Thyroid gland (tissue), 4 donors: ENCODE measurements around the gene ERMP1. TPM values are rescaled to one million over a fixed set of nuclear protein-coding genes. Genes with fewer than 3 reads are reported as not detected.

Experiments
- DNase-seq, 2 donors: peaks; one replicate each; pipeline ENCODE4 v3.0.0-alpha.2; 2019
- H3K27ac ChIP-seq, 3 donors: fragments of 200-600 bp; sonication (generic); 1 replicate in 2 of 3; 2 replicates in 1 of 3; pipeline ENCODE4 v1.5.1; 2016 to 2019; ENCODE audit warnings: mild to moderate bottlenecking in 1 of 3, moderate library complexity in 1 of 3
- H3K27me3 ChIP-seq: fragments of 200-600 bp; sonication (generic); one replicate; pipeline ENCODE4 v1.5.1; 2019
- H3K36me3 ChIP-seq, 2 donors: fragments of 200-600 bp; sonication (generic); one replicate each; pipeline ENCODE4 v1.5.1; 2016 to 2019
- H3K4me1 ChIP-seq, 2 donors: fragments of 200-600 bp; sonication (generic); one replicate each; pipeline ENCODE4 v1.5.1; 2017 to 2019
- H3K4me3 ChIP-seq, 3 donors: fragments of 200-600 bp; sonication (generic); replicated peaks in 1 of 3; 1 replicate in 2 of 3; 2 replicates in 1 of 3; pipeline ENCODE4 v1.5.1; 2016; ENCODE audit warnings: mild to moderate bottlenecking in 1 of 3
- H3K9me3 ChIP-seq: fragments of 200-600 bp; sonication (generic); one replicate; pipeline ENCODE4 v1.5.1; 2017
- POLR2A ChIP-seq, 2 donors: fragments of 450-650 bp; IDR thresholded peaks; one replicate each; pipeline ENCODE4 v1.6.1; 2017; ENCODE audit warnings: antibody characterized with exemption in 2 of 2, mild to moderate bottlenecking in 2 of 2, moderate library complexity in 1 of 2
- WGBS, 2 donors: methylation state at CpG; one replicate each; pipeline ENCODE4 v1.1.5; 2017; 5-methylcytosine and 5-hydroxymethylcytosine counted together
- intact Hi-C: fragments of 100-400 bp; cut with DNase I; formaldehyde crosslinking; loops from one replicate; pipeline ENCODE4 v1.15.1; 2023
- total RNA-seq, 4 donors: library from RNA; depleted of rRNA; stranded (reverse); fragments of >200 nt; gene quantifications; one replicate each; pipeline ENCODE4 v1.2.3, GENCODE V29; 2016
- TF ChIP-seq, protein P1 (sequence below), 6 experiments: fragments of 200-600 bp in 3 of 6; fragments of 450-650 bp in 3 of 6; sonication (generic) in 3 of 6; IDR thresholded peaks; one replicate each; pipeline ENCODE4 v1.5.1; 2016 to 2019; ENCODE audit warnings: antibody characterized with exemption in 6 of 6, mild to moderate bottlenecking in 2 of 6, inconsistent platforms in 1 of 6, moderate library complexity in 1 of 6

The ERMP1 gene
- total RNA-seq, 4 donors from 2014 or later, result 68.3 to 79.5 (median 75.2) TPM

GRCh38 chr9:5815461-5815860, 17.5 kb downstream of the ERMP1 start:
- Histone ChIP-seq H3K27me3 (no peaks in the 10 kb centered on the region), H3K4me3 (no peak overlapping the region), H3K36me3 (peaks cover 11 to 14% of the 10 kb centered on the region in 2 donors), H3K4me1 (peaks cover 0 to 7% of the 10 kb centered on the region in 2 donors), H3K27ac (no peak overlapping the region), H3K9me3 (no peaks in the 10 kb centered on the region)
- no peak for DNase-seq
- no peak for TF ChIP-seq POLR2A (IDR thresholded peaks at IDR 0.05)
- TF ChIP-seq, protein P1, sequence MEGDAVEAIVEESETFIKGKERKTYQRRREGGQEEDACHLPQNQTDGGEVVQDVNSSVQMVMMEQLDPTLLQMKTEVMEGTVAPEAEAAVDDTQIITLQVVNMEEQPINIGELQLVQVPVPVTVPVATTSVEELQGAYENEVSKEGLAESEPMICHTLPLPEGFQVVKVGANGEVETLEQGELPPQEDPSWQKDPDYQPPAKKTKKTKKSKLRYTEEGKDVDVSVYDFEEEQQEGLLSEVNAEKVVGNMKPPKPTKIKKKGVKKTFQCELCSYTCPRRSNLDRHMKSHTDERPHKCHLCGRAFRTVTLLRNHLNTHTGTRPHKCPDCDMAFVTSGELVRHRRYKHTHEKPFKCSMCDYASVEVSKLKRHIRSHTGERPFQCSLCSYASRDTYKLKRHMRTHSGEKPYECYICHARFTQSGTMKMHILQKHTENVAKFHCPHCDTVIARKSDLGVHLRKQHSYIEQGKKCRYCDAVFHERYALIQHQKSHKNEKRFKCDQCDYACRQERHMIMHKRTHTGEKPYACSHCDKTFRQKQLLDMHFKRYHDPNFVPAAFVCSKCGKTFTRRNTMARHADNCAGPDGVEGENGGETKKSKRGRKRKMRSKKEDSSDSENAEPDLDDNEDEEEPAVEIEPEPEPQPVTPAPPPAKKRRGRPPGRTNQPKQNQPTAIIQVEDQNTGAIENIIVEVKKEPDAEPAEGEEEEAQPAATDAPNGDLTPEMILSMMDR (IDR thresholded peaks at IDR 0.05), result no peak
- intact Hi-C loops, result no loop called here
- WGBS, 2 donors, result 94 to 96% methylated on average over 1 of the region's 1 CpG

DNA sequence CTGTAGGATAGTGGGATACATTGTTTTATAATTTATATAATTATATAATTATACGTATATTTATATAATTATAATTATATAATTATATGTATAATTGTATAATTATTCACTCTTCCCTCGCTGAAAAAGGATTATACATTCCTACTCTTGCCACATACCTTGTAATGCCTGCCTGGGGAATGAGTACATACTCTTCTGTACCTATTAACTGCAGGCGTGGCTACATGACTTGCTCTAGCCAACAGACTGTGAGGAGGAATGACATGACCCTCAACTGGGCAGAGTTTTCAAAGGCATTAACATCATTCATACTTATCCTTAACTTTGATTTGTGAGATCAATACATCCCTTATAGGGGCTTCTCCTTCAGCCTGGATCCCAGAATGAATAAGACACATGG, 19.1 kb downstream of the ERMP1 start:
- no peaks in the 10 kb centered on the region for H3K9me3 ChIP-seq
- no peak for TF ChIP-seq POLR2A (IDR thresholded peaks at IDR 0.05)
- TF ChIP-seq, protein P1 (IDR thresholded peaks at IDR 0.05), result no peak
- WGBS, 2 donors, result 95 to 96% methylated on average over 3 of the region's 3 CpGs
- H3K27ac ChIP-seq, result no peak overlapping the region
- intact Hi-C loops, result no loop called here
- DNase-seq, result no peak
- H3K4me1 ChIP-seq, result peaks cover 0 to 4% of the 10 kb centered on the region in 2 donors
- H3K4me3 ChIP-seq, result no peak overlapping the region
- H3K27me3 ChIP-seq, result no peaks in the 10 kb centered on the region
- peaks cover 11 to 22% of the 10 kb centered on the region in 2 donors for H3K36me3 ChIP-seq

DNA sequence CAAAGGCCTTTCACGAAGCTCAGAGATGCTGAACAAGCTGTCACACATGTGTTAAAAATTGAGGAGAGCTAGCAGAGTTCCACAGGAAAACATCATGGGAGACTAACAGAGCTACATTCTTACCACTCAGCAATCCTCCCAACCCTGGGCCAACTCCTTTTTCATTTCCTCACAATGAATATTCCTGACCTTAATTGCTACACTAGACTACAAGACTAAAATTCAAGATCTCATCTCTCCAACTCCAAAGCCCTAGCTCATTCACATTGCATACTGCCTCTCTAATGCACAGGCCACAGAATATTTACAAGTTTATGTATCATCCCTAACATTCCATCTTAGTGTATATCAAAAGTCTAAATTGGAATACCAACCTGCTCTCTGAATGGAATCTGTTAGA, 21.2 kb downstream of the ERMP1 start:
- intact Hi-C loops, result no loop called here

DNA sequence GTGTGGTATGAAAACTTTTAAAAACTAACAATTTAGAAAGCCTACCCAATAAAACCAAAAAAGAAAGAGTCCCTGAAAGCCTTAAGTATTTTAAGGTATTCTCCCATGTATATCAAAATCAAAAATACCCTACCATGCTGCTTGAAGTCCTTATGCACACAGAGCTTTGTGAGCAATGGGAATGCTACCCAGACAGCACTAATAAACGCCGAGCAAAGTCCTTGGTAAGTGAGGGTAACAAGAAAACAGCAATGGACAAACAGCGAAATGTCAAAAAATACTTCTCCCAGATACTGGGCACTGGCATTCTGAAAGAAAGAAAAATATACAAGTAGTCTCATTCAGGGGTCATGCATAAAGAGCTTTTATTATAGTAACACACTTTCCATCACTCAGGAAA, 27.4 kb downstream of the ERMP1 start:
- Histone ChIP-seq H3K4me1 (peaks cover 5 to 13% of the 10 kb centered on the region in 2 donors), H3K27me3 (no peaks in the 10 kb centered on the region), H3K27ac (no peak overlapping the region), H3K9me3 (no peaks in the 10 kb centered on the region), H3K4me3 (no peak overlapping the region), H3K36me3 (peaks cover 0 to 8% of the 10 kb centered on the region in 2 donors)
- no peak for DNase-seq
- no peak for TF ChIP-seq POLR2A (IDR thresholded peaks at IDR 0.05)
- TF ChIP-seq, protein P1 (IDR thresholded peaks at IDR 0.05), result no peak
- intact Hi-C loops, result no loop called here
- WGBS, 2 donors, result 78 to 89% methylated on average over 3 of the region's 3 CpGs

More for the DNA sequence above, 21.2 kb downstream of the ERMP1 start:
- DNase-seq, result no peak
- peaks cover 11 to 22% of the 10 kb centered on the region in 2 donors for H3K36me3 ChIP-seq
- H3K4me1 ChIP-seq, result no peaks in the 10 kb centered on the region
- H3K27me3 ChIP-seq, result no peaks in the 10 kb centered on the region
- H3K27ac ChIP-seq, result no peak overlapping the region
- TF ChIP-seq POLR2A (IDR thresholded peaks at IDR 0.05), result no peak
- TF ChIP-seq, protein P1 (IDR thresholded peaks at IDR 0.05), result no peak
- no peaks in the 10 kb centered on the region for H3K9me3 ChIP-seq
- WGBS, 2 donors, result 97% methylated on average over 1 of the region's 1 CpG
- no peak overlapping the region for H3K4me3 ChIP-seq

DNA sequence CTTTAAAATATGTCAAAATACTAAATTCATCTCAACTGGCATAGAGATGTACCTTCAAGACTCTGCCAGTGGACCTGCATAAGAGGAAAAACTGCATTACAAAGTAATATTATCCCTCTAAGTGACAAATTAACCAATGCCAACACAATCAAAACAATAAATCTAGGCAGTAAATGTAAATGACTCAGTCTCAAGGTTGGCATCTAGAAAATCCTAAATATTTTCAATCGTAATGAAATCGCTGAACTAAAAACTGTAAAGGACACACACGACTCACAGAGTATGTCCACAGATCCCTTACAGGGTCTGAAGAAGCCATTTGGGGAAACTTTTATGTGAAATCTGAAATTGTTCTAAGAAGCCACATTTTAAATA, 31.2 kb downstream of the ERMP1 start:
- 85 to 89% methylated on average over 3 of the region's 3 CpGs for WGBS, 2 donors
- DNase-seq, result no peak
- Histone ChIP-seq H3K9me3 (no peaks in the 10 kb centered on the region), H3K36me3 (no peaks in the 10 kb centered on the region), H3K4me1 (peaks cover 5 to 25% of the 10 kb centered on the region in 2 donors), H3K27ac (peak overlapping the region; percentile 71 to 89 (median 81)), H3K27me3 (no peaks in the 10 kb centered on the region), H3K4me3 (no peak overlapping the region)
- intact Hi-C loops, result no loop called here
- TF ChIP-seq, protein P1 (IDR thresholded peaks at IDR 0.05), result no peak
- no peak for TF ChIP-seq POLR2A (IDR thresholded peaks at IDR 0.05)
